ENCODE measurements around the gene KIAA1191. TPM values are rescaled to one million over a fixed set of nuclear protein-coding genes. Genes with fewer than 3 reads are reported as not detected.

The KIAA1191 gene
- total RNA-seq, 2 donors from 2014 or later = 54.2 to 78.0 TPM

DNA sequence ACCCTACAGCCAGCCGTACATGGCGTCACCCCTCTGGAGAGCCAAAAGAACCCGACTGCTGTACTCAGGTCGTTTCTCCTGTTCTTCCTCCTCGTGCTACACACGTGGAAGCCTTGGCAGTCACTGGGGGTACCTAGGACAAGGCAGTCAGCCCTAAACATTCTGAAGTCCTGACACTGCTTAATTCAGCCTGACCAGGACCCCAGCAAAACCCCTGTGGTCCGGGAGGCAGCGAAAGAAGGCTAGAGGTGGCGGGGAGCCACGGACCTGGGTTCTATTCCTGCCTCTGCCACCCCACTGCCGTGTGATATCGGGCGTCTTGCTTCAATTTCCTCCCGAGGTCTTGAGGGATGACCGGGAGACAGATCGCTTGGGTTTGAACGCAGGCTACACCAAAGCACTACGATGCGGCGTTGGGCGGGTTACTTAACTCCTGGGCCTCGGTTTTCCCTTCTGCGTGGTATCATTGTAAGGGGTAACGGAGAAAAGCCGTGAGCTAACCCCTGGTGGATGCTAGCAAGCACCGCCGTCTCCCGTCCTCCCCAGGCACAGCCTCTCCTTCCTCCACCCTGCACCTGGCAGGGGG is 3.3 kb upstream of the KIAA1191 start:
- H3K36me3 Mint-ChIP-seq (ENCODE audit: low read depth) = peaks cover 31% of the 10 kb centered on the region
- H3K4me1 Mint-ChIP-seq = peaks cover 10% of the 10 kb centered on the region
- H3K9me3 Mint-ChIP-seq = no peaks in the 10 kb centered on the region
- H3K27me3 Mint-ChIP-seq = no peaks in the 10 kb centered on the region
- H3K27ac Mint-ChIP-seq = peak overlapping the region; percentile 71
- peak overlapping the region; percentile 72 for H3K4me3 Mint-ChIP-seq
- ATAC-seq (replicated peaks) = no peak

GRCh38 chr5:176362233-176362490 is 598 bp upstream of the KIAA1191 start:
- no peaks in the 10 kb centered on the region for H3K9me3 Mint-ChIP-seq
- ATAC-seq (replicated peaks) = no peak
- no peaks in the 10 kb centered on the region for H3K27me3 Mint-ChIP-seq
- H3K4me1 Mint-ChIP-seq = peaks cover 12% of the 10 kb centered on the region
- peak overlapping the region; percentile 96 for H3K27ac Mint-ChIP-seq
- H3K4me3 Mint-ChIP-seq = peak overlapping the region; percentile 94
- peaks cover 34% of the 10 kb centered on the region for H3K36me3 Mint-ChIP-seq (ENCODE audit: low read depth)

DNA sequence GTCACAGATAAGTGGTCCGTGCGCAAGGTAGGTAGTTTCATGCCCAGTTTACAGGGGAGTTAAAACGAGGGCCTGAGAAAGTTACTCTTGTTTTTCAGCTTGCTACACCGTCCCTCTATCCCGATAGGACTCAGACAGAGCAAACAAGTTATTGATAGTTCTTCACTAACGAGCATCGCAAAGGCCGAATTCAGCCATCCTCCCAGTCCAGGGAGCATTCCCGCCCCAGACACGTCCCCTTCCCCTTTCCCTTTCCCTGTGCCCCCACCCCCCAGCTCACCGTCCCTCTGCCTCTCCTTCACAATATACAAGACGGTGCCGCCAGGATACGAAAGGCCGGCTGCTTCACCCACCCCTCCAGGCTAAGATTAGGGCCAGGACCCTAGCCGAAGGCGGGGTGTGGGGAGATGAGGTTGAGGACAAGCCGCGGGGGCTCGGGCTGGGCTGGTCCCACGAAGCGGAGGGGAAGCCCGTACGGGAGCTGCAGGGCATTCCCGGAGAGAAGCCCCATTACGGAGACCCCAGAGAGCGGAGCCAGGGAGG is 599 bp downstream of the KIAA1191 start:
- peak; percentile 4 for ATAC-seq (replicated peaks)
- Mint-ChIP-seq H3K27ac (peak overlapping the region; percentile 96), H3K9me3 (no peaks in the 10 kb centered on the region), H3K36me3 (ENCODE audit: low read depth) (peaks cover 37% of the 10 kb centered on the region), H3K4me1 (peaks cover 11% of the 10 kb centered on the region), H3K27me3 (no peaks in the 10 kb centered on the region), H3K4me3 (peak overlapping the region; percentile 94)

GRCh38 chr5:176359658-176360057 is 1.9 kb downstream of the KIAA1191 start:
- Mint-ChIP-seq H3K36me3 (ENCODE audit: low read depth) (peaks cover 50% of the 10 kb centered on the region), H3K4me3 (peak overlapping the region; percentile 94), H3K9me3 (no peaks in the 10 kb centered on the region), H3K27me3 (no peaks in the 10 kb centered on the region), H3K4me1 (peaks cover 11% of the 10 kb centered on the region), H3K27ac (peak overlapping the region; percentile 85)
- no peak for ATAC-seq (replicated peaks)

- Mint-ChIP-seq H3K9me3 (no peaks in the 10 kb centered on the region), H3K27me3 (no peaks in the 10 kb centered on the region), H3K4me3 (no peak overlapping the region), H3K4me1 (peaks cover 22% of the 10 kb centered on the region), H3K36me3 (ENCODE audit: low read depth) (peaks cover 85% of the 10 kb centered on the region), H3K27ac (no peak overlapping the region)
- no peak for ATAC-seq (replicated peaks)
Observed at GRCh38 chr5:176356179-176356566, 5.4 kb downstream of the KIAA1191 start.

DNA sequence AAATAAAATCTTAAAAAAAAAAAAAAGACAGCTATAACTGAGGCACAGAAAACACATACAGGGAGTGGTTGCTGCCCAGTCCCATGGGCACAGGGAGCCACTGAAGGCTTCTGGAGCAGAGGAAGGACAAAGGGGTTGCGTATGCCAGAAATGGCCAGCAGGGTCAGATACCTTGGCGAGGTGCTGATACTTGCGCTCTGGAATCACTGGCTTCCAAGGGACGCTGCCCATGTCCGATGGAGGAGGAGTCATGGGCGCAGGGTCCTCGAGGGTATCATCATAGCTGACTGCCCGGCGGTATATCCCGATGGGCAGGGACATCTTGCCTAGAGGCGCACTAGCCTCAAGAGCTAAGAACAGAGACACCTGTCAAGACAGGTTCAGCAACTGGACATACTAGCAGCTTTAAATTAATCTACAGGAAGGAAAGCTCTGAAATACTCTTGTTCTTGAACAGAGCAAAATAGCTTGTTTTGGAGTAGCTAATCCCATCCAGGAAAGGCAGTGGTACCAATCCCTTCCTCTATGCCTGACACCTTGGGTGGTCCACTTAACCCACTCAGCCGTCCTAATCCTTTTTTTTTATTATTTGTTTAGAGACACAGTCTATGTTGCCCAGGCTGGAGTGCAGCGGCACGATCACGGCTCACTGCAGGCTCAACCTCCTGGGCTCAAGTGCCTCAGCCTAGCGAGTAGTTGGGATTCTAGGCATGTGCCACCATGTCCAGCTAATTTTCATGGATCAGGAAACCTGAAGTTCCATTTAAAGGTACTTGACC is 6.0 kb downstream of the KIAA1191 start:
- H3K27me3 Mint-ChIP-seq = no peaks in the 10 kb centered on the region
- H3K27ac Mint-ChIP-seq = no peak overlapping the region
- H3K36me3 Mint-ChIP-seq (ENCODE audit: low read depth) = peaks cover 91% of the 10 kb centered on the region
- no peak for ATAC-seq (replicated peaks)
- no peaks in the 10 kb centered on the region for H3K9me3 Mint-ChIP-seq
- no peak overlapping the region for H3K4me3 Mint-ChIP-seq
- peaks cover 22% of the 10 kb centered on the region for H3K4me1 Mint-ChIP-seq

GRCh38 chr5:176353533-176353932 is 8.0 kb downstream of the KIAA1191 start:
- Mint-ChIP-seq H3K36me3 (ENCODE audit: low read depth) (peaks cover 100% of the 10 kb centered on the region), H3K4me3 (no peak overlapping the region), H3K9me3 (no peaks in the 10 kb centered on the region), H3K27me3 (no peaks in the 10 kb centered on the region), H3K27ac (no peak overlapping the region), H3K4me1 (peaks cover 20% of the 10 kb centered on the region)
- no peak for ATAC-seq (replicated peaks)

DNA sequence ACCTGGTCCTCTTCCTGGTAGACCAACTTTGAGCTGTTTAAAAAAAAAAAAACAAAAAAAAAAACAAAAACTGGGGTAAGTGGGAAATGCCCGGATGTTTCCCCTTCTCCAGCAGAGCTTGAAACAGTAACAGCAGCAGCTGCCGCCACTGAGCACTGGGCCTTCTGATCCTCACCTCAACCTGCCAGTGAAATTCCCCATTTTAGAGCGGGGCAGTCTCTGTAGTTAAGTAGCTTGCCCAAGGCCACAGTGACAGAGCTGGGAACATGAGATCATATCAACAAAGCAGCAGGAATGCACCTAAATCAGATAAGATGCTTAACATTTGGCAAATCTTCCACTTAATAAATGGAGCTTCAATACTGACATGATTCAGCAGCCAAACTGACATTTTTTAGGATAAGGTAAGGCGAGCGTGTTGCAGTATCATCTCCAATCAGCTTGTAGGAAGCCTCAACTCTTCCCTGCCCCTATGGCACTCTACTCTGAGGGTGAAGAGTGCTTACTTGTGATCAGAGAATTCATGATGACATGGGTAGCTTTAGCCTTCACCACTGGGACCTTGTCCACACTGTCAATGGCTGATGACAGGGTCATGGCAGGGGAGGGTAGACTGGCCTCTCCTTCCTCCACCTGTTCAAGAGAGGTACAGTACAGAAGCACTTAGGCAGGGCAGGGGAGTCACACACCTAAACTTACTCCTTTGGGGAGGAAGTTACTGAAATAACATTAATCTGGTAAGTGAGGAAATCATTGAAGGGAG is 9.3 kb downstream of the KIAA1191 start:
- H3K4me1 Mint-ChIP-seq = peaks cover 17% of the 10 kb centered on the region
- no peak overlapping the region for H3K4me3 Mint-ChIP-seq
- no peaks in the 10 kb centered on the region for H3K9me3 Mint-ChIP-seq
- no peak for ATAC-seq (replicated peaks)
- H3K36me3 Mint-ChIP-seq (ENCODE audit: low read depth) = peaks cover 100% of the 10 kb centered on the region
- H3K27me3 Mint-ChIP-seq = no peaks in the 10 kb centered on the region
- peak overlapping the region; percentile 31 for H3K27ac Mint-ChIP-seq

DNA sequence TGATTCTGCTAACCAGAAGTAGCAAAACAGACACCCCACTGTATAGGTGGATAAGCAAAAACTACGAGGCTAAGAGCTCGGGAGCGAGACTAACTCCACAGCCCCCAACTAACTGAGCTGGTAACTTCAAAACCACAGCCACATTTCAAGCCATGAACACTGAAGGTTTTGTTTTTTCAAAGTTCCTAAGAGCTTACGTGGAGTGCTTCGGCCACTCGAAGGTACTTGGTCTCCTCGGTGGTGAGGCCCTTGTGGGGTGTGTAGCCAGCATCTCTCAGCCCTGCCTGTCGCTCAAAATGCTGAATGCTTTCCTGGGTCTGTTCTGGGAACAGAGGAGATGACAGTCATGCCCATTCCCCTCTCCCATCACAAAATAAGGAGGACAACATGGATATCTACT is 11.1 kb downstream of the KIAA1191 start:
- peaks cover 16% of the 10 kb centered on the region for H3K4me1 Mint-ChIP-seq

GRCh38 chr5:176342766-176343458 is 18.7 kb downstream of the KIAA1191 start:
- no peaks in the 10 kb centered on the region for H3K27me3 Mint-ChIP-seq
- H3K36me3 Mint-ChIP-seq (ENCODE audit: low read depth) = peaks cover 47% of the 10 kb centered on the region
- no peaks in the 10 kb centered on the region for H3K4me1 Mint-ChIP-seq
- ATAC-seq (replicated peaks) = no peak
- no peak overlapping the region for H3K4me3 Mint-ChIP-seq
- peak overlapping the region; percentile 31 for H3K27ac Mint-ChIP-seq
- no peaks in the 10 kb centered on the region for H3K9me3 Mint-ChIP-seq

More for the DNA sequence above, 11.1 kb downstream of the KIAA1191 start:
- no peak overlapping the region for H3K4me3 Mint-ChIP-seq
- peaks cover 100% of the 10 kb centered on the region for H3K36me3 Mint-ChIP-seq (ENCODE audit: low read depth)
- H3K27me3 Mint-ChIP-seq = no peaks in the 10 kb centered on the region
- no peak for ATAC-seq (replicated peaks)
- H3K27ac Mint-ChIP-seq = peak overlapping the region; percentile 73
- no peaks in the 10 kb centered on the region for H3K9me3 Mint-ChIP-seq

DNA sequence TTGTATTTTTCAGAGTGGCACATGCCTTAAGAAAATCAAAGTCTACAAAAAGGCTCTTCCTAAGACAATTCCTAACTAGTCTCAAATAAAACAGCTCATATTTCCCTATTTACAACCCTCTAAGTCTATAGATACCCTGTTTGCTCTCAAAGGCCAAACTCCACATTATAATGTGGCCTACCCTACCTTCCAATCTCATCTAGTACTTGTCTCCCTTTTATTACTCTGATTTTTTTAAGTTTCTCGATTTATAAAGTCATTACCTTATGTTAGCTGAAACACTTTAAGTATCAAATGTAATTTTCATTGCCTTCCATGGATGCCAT is 19.4 kb downstream of the KIAA1191 start:
- H3K27me3 Mint-ChIP-seq = no peaks in the 10 kb centered on the region
- no peaks in the 10 kb centered on the region for H3K4me1 Mint-ChIP-seq

DNA sequence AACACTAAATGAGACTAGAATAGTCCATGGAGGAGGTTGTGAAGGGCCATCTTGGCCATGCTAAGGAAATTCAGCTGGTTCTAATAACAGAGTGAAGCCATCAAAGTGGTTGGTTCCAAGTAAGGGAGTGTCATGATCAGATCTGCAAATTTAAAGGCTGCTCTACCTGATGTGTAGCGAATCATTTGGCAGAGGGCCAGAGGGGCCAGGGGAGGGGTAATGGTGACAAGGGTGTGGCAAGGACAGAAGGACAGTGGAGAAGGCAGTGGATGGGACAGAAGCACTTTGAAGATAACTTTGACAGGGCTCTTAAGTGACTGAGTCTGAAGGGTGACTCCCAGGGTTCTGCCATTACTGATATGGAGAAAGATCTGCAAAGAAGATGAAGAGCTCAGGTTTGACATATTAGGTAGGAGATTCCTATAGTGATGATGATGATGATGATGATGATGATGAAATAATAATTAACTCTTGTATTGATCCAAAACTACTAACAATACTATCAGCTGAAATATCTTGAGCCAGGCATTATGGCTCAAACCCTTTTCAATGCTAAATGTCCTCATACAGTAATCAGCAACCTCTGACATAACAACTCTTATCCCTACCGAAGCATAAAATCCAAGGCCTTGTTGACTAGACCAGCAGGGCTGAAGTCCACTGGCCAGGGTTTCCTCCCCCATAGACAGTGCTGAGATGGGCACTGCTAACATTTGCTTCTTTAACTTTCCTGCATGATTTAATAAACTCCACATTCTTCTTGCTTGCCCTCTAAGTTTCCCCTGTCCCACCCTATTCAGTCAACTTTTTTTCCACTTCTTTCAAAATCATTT is 20.0 kb downstream of the KIAA1191 start:
- Mint-ChIP-seq H3K4me1 (no peaks in the 10 kb centered on the region), H3K36me3 (ENCODE audit: low read depth) (peaks cover 46% of the 10 kb centered on the region), H3K27me3 (no peaks in the 10 kb centered on the region), H3K4me3 (no peak overlapping the region), H3K9me3 (no peaks in the 10 kb centered on the region), H3K27ac (peak overlapping the region; percentile 13)
- no peak for ATAC-seq (replicated peaks)

More for the DNA sequence above, 19.4 kb downstream of the KIAA1191 start:
- H3K27ac Mint-ChIP-seq = peak overlapping the region; percentile 13
- no peaks in the 10 kb centered on the region for H3K9me3 Mint-ChIP-seq
- peaks cover 46% of the 10 kb centered on the region for H3K36me3 Mint-ChIP-seq (ENCODE audit: low read depth)
- H3K4me3 Mint-ChIP-seq = no peak overlapping the region
- no peak for ATAC-seq (replicated peaks)

DNA sequence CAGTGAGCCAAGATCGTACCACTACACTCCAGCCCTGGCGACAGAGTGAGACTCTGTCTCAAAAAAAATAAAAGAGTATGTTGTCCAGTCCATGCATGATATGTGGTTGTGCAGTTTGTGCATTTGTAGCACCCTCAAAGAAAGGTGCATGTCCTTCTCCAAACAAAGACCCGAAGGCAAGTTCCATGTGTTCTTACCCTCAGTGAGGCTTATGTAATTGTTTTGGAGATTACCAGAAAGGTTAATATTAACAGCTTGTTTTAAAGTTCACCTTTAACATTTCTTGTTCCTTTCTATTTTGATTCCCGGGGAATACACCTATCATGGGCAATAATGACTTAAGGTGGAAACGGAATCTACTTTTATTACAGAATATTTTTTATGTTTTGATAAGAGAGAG is 22.3 kb downstream of the KIAA1191 start:
- Mint-ChIP-seq H3K4me1 (no peaks in the 10 kb centered on the region), H3K27ac (no peak overlapping the region), H3K4me3 (no peak overlapping the region), H3K36me3 (ENCODE audit: low read depth) (peaks cover 30% of the 10 kb centered on the region), H3K9me3 (no peaks in the 10 kb centered on the region), H3K27me3 (no peaks in the 10 kb centered on the region)
- ATAC-seq (replicated peaks) = no peak

DNA sequence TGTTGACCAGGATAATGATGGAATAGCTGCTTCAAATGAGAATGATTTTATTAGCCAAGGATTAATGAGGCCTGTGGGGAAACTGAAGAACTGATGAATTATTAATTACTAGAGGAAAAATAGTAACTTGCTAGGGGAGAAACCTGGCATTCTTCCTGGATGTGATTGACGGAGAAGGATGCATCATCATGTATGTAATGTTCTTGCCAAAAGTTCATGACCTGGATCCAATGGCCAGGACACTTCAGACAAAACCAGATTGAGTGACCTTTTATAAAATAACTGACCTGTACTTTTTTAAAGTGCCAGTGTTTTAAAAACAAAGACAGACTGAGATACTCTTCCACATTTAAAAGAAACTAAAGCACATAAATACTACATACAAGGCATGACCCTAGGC is 23.7 kb downstream of the KIAA1191 start:
- no peak overlapping the region for H3K27ac Mint-ChIP-seq
- H3K36me3 Mint-ChIP-seq (ENCODE audit: low read depth) = peaks cover 32% of the 10 kb centered on the region

More for the DNA sequence above, 23.7 kb downstream of the KIAA1191 start:
- H3K27me3 Mint-ChIP-seq = no peaks in the 10 kb centered on the region
- peaks cover 7% of the 10 kb centered on the region for H3K9me3 Mint-ChIP-seq
- ATAC-seq (replicated peaks) = no peak
- H3K4me1 Mint-ChIP-seq = no peaks in the 10 kb centered on the region
- H3K4me3 Mint-ChIP-seq = no peak overlapping the region

Data from activated T-helper 17 cell treated with anti-CD3 and anti-CD28 coated beads, Interleukin-2, amount 50 U/mL, for 72 hours (primary cell).